SH-SY5Y (cell line): Measurements from ENCODE around the gene NEK7.

Experiments
- GATA2 ChIP-seq: IDR thresholded peaks from 2 replicates; pipeline ENCODE4 v1.6.1; 2011; ENCODE audit warnings: mild to moderate bottlenecking, low read depth, low read length
- GATA3 ChIP-seq: IDR thresholded peaks from 2 replicates; pipeline ENCODE4 v1.6.1; 2011; ENCODE audit warnings: low read depth, mild to moderate bottlenecking, low read length, moderate library complexity

GRCh38 chr1:198333744-198334143, 176.9 kb downstream of the NEK7 start:
- TF ChIP-seq GATA3 (no peak), GATA2 (no peak)
